Activated CD4-positive, alpha-beta memory T cell treated with anti-CD3 and anti-CD28 coated beads for 36 hours (primary cell): Measurements from ENCODE around the gene DYNC2LI1. TPM values are rescaled to one million over a fixed set of nuclear protein-coding genes. Genes with fewer than 3 reads are reported as not detected.

ENCODE experiments used
- CTCF ChIA-PET: fragments of 350-600 bp; sonication (Branson Sonifier 250); formaldehyde crosslinking; loops from one replicate; lab custom pipeline; 2021; ENCODE audit warnings: antibody characterized with exemption, inconsistent platforms; lab: Charles Lee
- POLR2A ChIA-PET: fragments of 350-600 bp; sonication (Branson Sonifier 250); formaldehyde crosslinking; loops from one replicate; lab custom pipeline; 2021; ENCODE audit warnings: antibody characterized with exemption; lab: Charles Lee
- DNase-seq: peaks from one replicate; pipeline ENCODE4 v3.0.0-alpha.2; 2020
- H3K27ac Mint-ChIP-seq: one replicate; pipeline ENCODE4 v1.8.0; 2021; ENCODE audit warnings: mixed read lengths
- H3K27me3 Mint-ChIP-seq: one replicate; pipeline ENCODE4 v1.8.0; 2021; ENCODE audit warnings: mixed read lengths
- H3K36me3 Mint-ChIP-seq: one replicate; pipeline ENCODE4 v1.8.0; 2021; ENCODE audit warnings: mixed read lengths
- H3K4me1 Mint-ChIP-seq: one replicate; pipeline ENCODE4 v1.8.0; 2021; ENCODE audit warnings: low read depth, mixed read lengths
- H3K4me3 Mint-ChIP-seq: one replicate; pipeline ENCODE4 v1.8.0; 2021; ENCODE audit warnings: mild to moderate bottlenecking, mixed read lengths
- H3K9me3 Mint-ChIP-seq: one replicate; pipeline ENCODE4 v1.8.0; 2021; ENCODE audit warnings: mixed read lengths
- intact Hi-C: fragments of 100-400 bp; cut with micrococcal nuclease; formaldehyde crosslinking; loops from one replicate; pipeline ENCODE4 v1.15.1; 2023
- total RNA-seq, 2 experiments: library from RNA; stranded (reverse); gene quantifications; one replicate each; pipeline ENCODE4 v1.2.3, GENCODE V29; 2021

The DYNC2LI1 gene
- total RNA-seq, 2 experiments from 2014 or later = 17.7 to 18.7 TPM

DNA sequence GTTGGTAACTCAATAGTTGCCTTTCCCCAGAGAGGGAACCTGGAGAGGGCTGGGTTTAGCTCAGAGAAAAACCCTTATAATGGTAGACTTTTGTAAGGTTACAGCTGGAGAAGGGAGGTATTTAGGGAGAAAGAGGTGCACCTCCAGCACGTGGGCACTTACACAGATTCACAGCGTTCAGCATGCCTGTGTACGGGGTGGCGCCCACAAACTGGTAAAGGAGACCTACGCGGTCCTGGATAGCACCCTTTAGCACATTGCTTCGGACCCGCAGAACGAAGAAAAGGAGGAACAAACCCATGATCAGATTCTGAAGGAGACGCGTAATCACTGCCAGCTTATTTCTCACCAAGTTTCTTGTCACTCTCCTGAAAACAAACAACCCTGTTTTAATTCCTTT, 49.9 kb downstream of the DYNC2LI1 start:
- intact Hi-C loops = no loop called here
- H3K9me3 Mint-ChIP-seq = no peaks in the 10 kb centered on the region
- no peaks in the 10 kb centered on the region for H3K36me3 Mint-ChIP-seq
- H3K4me1 Mint-ChIP-seq = no peaks in the 10 kb centered on the region
- no peak for DNase-seq
- ChIA-PET POLR2A (no interaction called here), CTCF (no interaction called here)
- H3K27me3 Mint-ChIP-seq = peaks cover 25% of the 10 kb centered on the region
- H3K4me3 Mint-ChIP-seq = no peak overlapping the region
- H3K27ac Mint-ChIP-seq = no peak overlapping the region

DNA sequence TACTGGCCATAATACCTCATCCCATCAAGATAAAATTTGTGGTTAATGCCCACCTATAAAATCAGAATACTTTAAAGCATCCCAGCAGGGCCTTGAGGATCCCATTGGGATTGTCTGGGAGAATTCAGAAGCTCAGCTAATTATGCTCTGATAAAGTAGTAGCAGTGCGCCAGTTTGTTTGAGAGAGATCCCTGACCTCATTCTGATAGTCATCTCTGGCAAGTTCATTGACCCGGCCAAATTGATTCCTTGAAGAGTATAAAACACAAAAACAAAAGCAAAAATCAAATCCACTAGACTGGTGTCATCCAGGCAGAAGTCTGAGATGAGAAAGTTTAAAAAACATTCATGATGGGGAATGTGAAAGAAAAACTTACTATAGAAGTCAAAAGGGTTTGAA, 50.7 kb downstream of the DYNC2LI1 start:
- POLR2A ChIA-PET = no interaction called here
- Mint-ChIP-seq H3K4me3 (no peak overlapping the region), H3K27me3 (peaks cover 25% of the 10 kb centered on the region), H3K9me3 (no peaks in the 10 kb centered on the region), H3K36me3 (no peaks in the 10 kb centered on the region), H3K27ac (no peak overlapping the region), H3K4me1 (no peaks in the 10 kb centered on the region)
- DNase-seq = no peak
- intact Hi-C loops = no loop called here
- CTCF ChIA-PET = no interaction called here

DNA sequence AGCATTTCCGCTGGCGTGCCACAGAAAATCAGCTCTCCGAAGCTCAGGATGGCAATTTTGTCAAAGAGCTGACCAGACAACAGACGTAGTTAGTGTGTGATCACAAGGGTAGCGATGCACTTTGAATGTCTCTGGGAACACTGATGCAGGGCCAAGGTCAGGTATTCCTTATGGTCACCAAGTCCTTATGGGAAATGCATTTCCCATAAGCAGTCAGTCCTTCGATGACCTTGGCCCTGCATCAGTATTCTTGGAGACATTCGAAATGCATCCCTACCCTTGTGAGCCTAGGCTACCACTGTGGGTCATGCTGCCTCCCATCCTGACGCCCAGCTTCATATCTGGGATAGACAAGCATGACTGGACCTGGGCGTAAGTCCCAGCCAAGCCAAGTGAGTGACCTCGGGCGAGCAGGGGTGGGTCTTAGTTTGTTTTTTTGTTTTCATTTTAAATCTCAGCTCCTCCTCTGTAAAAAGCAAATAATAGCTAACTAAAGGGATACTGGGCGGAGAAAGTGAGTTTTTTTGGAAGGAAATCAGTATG, 51.2 kb downstream of the DYNC2LI1 start:
- POLR2A ChIA-PET = no interaction called here
- H3K9me3 Mint-ChIP-seq = no peaks in the 10 kb centered on the region

DNA sequence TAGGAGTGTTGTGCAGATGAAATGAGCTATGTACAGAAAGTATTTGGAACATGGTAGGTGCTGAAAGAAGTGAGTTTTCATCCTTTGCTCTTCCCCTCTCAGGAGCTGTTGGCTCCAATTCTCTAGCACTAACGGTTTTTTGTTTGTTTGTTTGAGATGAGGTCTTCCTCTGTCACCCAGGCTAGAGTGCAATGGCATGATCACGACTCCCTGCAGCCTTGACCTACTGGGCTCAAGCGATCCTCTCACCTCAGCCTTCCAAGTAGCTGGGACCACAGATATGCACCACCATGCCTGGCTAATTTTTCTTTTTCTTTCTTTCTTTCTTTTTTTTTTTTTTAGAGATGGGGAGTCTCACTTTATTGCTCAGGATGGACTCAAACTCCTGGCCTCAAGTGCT, 52.0 kb downstream of the DYNC2LI1 start:
- H3K27ac Mint-ChIP-seq = no peak overlapping the region
- POLR2A ChIA-PET = no interaction called here
- peaks cover 28% of the 10 kb centered on the region for H3K27me3 Mint-ChIP-seq
- H3K4me1 Mint-ChIP-seq = no peaks in the 10 kb centered on the region
- no peak overlapping the region for H3K4me3 Mint-ChIP-seq
- no peak for DNase-seq
- CTCF ChIA-PET = no interaction called here
- H3K9me3 Mint-ChIP-seq = no peaks in the 10 kb centered on the region
- intact Hi-C loops = no loop called here
- no peaks in the 10 kb centered on the region for H3K36me3 Mint-ChIP-seq

More for the DNA sequence above, 51.2 kb downstream of the DYNC2LI1 start:
- CTCF ChIA-PET = no interaction called here
- H3K4me3 Mint-ChIP-seq = no peak overlapping the region
- DNase-seq = no peak
- intact Hi-C loops = no loop called here
- H3K27me3 Mint-ChIP-seq = peaks cover 25% of the 10 kb centered on the region
- H3K36me3 Mint-ChIP-seq = no peaks in the 10 kb centered on the region
- H3K4me1 Mint-ChIP-seq = no peaks in the 10 kb centered on the region
- no peak overlapping the region for H3K27ac Mint-ChIP-seq

DNA sequence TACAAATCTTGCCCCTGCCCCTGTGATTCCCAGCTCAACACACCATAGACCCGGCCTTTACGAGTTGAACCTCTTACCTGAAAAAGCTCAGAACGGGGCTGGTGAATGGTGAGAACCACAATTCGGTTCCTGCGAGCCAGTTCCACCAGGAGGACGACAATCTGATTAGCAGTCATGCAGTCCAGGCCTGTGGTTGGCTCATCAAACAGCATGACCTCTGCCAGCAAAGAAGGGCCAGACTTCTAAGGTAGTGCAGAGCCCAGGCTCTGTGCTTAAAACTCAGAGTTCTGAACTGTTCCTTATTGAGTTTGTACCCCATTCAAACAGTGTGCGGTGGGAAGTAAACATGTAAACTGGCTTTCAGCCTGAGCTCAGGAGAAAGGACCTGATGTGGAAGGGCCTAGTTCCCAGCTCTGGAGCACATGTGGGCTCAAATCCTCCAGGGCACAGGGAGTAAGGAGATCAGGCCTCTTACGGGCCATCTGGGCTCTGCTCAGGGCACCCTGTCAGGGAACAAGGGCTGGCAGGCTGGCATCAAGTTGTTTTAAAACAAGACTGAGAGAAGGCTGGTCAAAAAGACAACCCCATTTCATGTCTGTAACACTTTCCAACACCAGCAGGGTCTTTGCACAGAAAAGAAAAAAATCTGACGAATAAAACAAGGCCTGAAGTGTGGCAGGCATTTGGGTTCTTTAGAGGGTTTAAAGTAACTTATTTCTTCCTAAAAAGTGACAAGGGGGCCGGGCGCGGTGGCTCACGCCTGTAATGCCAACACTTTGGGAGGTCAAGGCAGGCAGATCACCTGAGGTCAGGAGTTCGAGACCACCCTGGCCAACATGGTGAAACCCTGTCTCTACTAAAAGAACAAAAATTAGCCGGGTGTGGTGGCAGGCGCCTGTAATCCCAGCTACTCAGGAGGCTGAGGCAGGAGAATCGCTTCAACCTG, 52.7 kb downstream of the DYNC2LI1 start:
- H3K36me3 Mint-ChIP-seq = no peaks in the 10 kb centered on the region
- ChIA-PET CTCF (no interaction called here), POLR2A (no interaction called here)
- intact Hi-C loops = no loop called here
- H3K4me3 Mint-ChIP-seq = no peak overlapping the region
- H3K27me3 Mint-ChIP-seq = peaks cover 32% of the 10 kb centered on the region
- no peak for DNase-seq
- H3K27ac Mint-ChIP-seq = no peak overlapping the region
- H3K9me3 Mint-ChIP-seq = no peaks in the 10 kb centered on the region
- H3K4me1 Mint-ChIP-seq = peaks cover 3% of the 10 kb centered on the region

DNA sequence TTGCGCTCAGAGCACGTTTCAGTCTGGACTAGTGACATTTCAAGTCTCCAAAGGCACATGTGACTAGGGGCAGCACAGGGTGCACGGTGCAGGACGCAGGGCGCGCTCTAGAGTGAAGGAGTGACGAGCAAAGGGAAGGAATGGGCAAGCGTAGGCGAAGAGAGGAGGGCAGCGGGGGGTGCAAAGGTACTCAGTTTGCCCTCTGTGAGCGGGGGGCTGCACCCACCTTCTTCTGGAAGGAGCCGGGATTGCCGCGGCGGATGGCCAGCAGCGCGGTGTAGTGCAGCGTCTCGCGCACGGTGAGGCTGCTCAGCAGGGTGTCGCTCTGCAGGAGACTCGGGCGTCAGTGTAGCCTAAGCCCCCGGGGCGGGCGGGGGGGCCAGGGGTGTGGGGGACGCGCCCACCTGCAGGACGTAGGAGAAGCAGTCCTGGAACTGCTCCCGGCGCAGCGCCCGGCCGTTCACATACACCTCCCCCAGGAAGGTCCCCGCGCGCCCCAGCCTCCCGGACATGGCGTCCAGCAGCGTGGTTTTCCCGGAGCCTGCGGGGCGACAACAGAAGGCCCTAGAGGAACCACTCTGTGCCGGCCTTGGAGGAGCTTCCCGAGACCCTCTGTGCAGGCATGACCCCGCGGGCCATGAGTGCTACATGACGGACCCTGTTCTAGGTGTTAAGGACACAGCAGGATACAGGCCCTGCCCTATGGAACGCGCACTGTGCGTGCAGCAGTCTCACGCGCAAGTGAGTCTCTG, 57.9 kb downstream of the DYNC2LI1 start:
- no peaks in the 10 kb centered on the region for H3K9me3 Mint-ChIP-seq
- no peak overlapping the region for H3K4me3 Mint-ChIP-seq
- ChIA-PET POLR2A (no interaction called here), CTCF (no interaction called here)
- peaks cover 16% of the 10 kb centered on the region for H3K27me3 Mint-ChIP-seq
- H3K27ac Mint-ChIP-seq = no peak overlapping the region
- intact Hi-C loops = no loop called here
- peaks cover 4% of the 10 kb centered on the region for H3K4me1 Mint-ChIP-seq
- DNase-seq = no peak
- H3K36me3 Mint-ChIP-seq = no peaks in the 10 kb centered on the region

DNA sequence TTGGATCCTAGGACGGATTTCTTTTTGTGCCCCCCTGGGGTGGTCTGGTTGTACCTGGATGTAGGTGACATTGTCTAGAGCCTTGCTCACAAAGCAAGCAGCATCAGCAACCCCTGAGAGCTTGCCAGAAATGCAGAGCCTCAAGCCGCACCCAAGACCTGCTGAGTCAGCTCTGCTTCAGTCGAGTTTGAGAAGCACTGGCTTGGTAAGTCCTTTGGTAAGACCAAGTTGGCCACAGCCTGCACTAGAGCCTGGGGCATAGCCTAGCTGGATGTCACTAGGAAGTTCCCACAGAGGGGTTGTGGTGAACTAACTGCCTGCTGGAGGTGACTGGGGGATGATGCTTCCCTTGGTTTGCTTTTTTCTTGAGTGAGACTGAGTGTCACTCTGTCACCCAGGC, 58.6 kb downstream of the DYNC2LI1 start:
- Mint-ChIP-seq H3K4me3 (no peak overlapping the region), H3K27ac (no peak overlapping the region), H3K36me3 (no peaks in the 10 kb centered on the region), H3K4me1 (peaks cover 4% of the 10 kb centered on the region), H3K27me3 (peaks cover 16% of the 10 kb centered on the region), H3K9me3 (no peaks in the 10 kb centered on the region)
- intact Hi-C loops = no loop called here
- ChIA-PET CTCF (no interaction called here), POLR2A (no interaction called here)
- no peak for DNase-seq

DNA sequence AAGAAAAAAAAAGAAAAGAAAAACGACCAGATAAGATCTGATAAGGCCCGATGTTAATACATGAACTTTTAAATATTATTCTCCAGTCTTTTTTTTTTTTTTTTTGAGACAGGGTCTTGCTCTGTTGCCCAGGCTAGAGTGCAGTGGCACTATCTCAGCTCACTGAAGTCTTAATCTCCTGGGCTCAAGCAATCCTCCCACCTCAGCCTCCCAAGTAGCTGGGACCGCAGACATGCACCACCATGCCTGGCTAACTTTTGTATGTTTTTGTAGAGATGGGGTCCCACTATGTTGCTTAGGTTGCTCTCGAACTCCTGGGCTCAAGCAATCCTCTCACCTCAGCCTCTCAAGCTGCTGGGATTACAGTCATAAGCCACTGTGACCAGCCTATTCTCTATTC, 63.2 kb downstream of the DYNC2LI1 start:
- no peak overlapping the region for H3K27ac Mint-ChIP-seq
- peaks cover 4% of the 10 kb centered on the region for H3K27me3 Mint-ChIP-seq
- POLR2A ChIA-PET = no interaction called here
- H3K9me3 Mint-ChIP-seq = no peaks in the 10 kb centered on the region
- no peak for DNase-seq
- H3K36me3 Mint-ChIP-seq = no peaks in the 10 kb centered on the region
- intact Hi-C loops = no loop called here
- CTCF ChIA-PET = no interaction called here
- no peaks in the 10 kb centered on the region for H3K4me1 Mint-ChIP-seq
- no peak overlapping the region for H3K4me3 Mint-ChIP-seq

DNA sequence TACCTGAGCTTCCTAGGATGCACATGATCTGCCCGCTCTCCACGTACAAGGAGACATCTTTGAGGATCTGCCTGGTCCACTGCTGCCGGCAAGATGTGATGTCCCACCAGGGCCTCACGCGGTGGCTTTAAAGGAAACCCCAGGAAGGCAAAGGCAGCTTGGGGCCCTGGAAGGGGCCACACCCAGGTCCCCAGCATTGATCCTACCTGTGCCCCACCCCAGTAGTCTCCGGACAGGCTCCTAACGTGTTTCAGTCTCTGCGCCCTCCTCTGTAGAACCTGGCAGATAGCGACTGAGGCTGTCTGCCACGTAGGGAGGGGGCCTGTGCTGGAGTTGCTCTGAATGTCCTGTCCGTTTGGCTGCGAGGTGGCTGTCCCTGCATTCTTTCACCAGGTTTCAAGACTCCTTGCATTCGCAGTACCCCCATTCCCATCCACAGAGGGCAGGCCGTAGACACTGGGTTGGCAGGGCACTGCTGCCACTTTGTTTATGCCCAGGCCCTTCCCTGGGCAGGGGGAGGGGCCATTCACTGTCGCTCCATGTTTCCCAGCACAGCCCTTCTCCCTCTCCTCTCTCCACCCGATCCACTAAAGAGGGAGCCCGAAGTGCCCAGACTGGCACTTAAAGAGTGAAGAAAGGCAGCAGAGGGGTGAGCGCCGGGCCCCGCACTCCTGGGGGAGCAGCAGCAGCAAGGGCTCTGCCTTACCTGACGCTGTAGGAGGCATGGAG, 64.2 kb downstream of the DYNC2LI1 start:
- H3K4me3 Mint-ChIP-seq = no peak overlapping the region
- H3K27ac Mint-ChIP-seq = no peak overlapping the region
- ChIA-PET POLR2A (no interaction called here), CTCF (no interaction called here)
- no peaks in the 10 kb centered on the region for H3K4me1 Mint-ChIP-seq
- H3K9me3 Mint-ChIP-seq = no peaks in the 10 kb centered on the region
- intact Hi-C loops = no loop called here
- no peak for DNase-seq
- no peaks in the 10 kb centered on the region for H3K36me3 Mint-ChIP-seq
- peaks cover 4% of the 10 kb centered on the region for H3K27me3 Mint-ChIP-seq

DNA sequence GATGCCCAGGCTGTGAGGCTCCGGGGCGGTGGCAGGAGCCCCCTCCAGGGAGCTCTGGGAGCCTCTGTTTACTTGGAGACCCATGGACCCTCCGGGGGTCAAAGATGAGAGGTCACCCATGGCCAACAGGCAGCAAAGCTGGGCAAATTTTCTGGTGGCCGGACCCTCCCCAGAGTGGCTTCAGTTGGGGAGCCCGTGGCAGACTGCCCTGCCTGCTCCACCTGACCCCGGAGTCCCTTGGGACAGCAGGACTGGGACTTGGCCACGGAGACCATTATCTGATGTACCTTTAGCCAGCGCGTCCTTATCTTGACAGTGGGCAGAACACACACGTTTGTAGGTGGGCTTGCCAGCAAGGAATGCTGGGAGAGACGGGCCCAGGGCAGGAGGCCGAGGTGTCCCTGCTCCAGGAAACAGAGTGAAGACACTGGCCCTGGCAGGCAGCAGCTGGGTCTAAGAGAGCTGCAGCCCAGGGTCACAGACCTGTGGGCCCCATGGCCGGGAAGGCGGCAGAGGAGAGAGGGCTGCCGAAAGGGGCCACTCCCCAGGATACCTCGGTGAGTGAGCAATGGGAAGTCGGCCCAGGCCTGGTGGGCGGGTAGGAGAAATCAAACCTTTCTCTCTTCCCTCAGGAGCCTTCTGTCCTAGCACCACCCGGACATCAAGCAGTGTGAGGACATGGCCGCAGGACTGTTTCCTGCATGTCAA, 64.9 kb downstream of the DYNC2LI1 start, which contains the start of the genes ABCG5 and ABCG8:
Gene ABCG5, minus strand, starts transcription at position 280 of the 708 bp plus-strand sequence. Its CDS starts 160 bp downstream, at position 120.
Gene ABCG8, plus strand, starts transcription at position 412 of the 708 bp plus-strand sequence. Its CDS starts 83 bp downstream, at position 495.
- H3K4me3 Mint-ChIP-seq = no peak within 1 kb of the TSS
- H3K9me3 Mint-ChIP-seq = no peaks in the 10 kb centered on the region
- intact Hi-C loops = no loop called here
- ChIA-PET CTCF (no interaction called here), POLR2A (no interaction called here)
- DNase-seq = no peak
- H3K27ac Mint-ChIP-seq = no peak within 1 kb of the TSS
- H3K4me1 Mint-ChIP-seq = no peaks in the 10 kb centered on the region
- peaks cover 3% of the 10 kb centered on the region for H3K27me3 Mint-ChIP-seq
- H3K36me3 Mint-ChIP-seq = no peaks in the 10 kb centered on the region

DNA sequence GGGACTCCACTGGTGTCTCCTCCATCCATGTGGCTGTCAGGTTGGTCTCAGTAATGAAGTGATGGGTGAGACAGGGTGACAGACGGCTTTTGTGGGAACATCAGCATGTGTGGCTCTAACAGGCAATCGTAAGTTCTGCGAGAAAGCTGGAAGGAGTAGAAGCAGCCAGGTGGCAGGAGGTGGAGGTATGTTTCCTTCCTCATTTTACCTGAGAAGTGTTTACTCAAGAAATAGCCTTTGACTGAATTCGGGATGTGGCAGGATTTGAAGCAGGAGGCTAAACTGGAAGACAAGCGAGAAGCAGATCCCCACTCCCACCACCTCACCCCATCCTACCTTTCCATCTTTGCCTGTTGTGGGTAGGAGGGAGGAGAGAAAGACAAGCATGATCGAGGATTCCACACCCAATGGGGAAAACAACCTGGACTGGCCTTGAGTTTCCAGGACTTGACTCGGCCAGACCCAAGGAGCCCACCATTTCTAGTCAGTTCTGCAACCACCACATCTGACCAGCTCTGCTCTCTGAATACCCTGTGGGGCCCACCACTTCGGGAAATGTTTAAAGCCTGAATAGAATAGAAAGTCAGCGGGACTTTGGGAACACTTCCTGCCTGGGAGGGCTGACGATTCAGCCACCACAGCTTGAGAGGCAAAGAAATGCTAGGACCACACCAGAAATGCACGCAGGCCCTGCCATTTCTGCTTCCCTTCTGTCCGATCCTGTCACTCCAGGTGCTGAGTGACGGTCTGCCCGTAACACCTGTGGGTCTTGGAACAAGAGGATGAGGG, 66.1 kb downstream of the DYNC2LI1 start:
- Mint-ChIP-seq H3K36me3 (no peaks in the 10 kb centered on the region), H3K9me3 (no peaks in the 10 kb centered on the region), H3K27me3 (no peaks in the 10 kb centered on the region), H3K27ac (no peak overlapping the region), H3K4me3 (no peak overlapping the region), H3K4me1 (no peaks in the 10 kb centered on the region)
- intact Hi-C loops = no loop called here
- ChIA-PET CTCF (interaction anchor here (3.1 kb wide), 1 partner anchor 38 kb away, joined by 9 read pairs; no protein-coding TSS in a partner anchor), POLR2A (no interaction called here)
- DNase-seq = no peak
